Activated naive CD8-positive, alpha-beta T cell treated with anti-CD3 and anti-CD28 coated beads, Interleukin-2, amount 50 U/mL, for 24 hours (primary cell): ENCODE results near the gene ATG9B.

Source experiments
- ATAC-seq: fragments of 150-1000 bp; cut with Tn5 transposase; one replicate; pipeline ENCODE4 v1.10.0; 2021
- DNase-seq: peaks from one replicate; pipeline ENCODE4 v3.0.0; 2021
- H3K27ac Mint-ChIP-seq: one replicate; pipeline ENCODE4 v1.8.0; 2021; ENCODE audit warnings: mild to moderate bottlenecking, mixed read lengths
- H3K27me3 Mint-ChIP-seq: one replicate; pipeline ENCODE4 v1.8.0; 2021; ENCODE audit warnings: mixed read lengths
- H3K36me3 Mint-ChIP-seq: one replicate; pipeline ENCODE4 v1.8.0; 2021; ENCODE audit warnings: low read depth, mixed read lengths
- H3K4me1 Mint-ChIP-seq: one replicate; pipeline ENCODE4 v1.8.0; 2021; ENCODE audit warnings: mixed read lengths
- H3K4me3 Mint-ChIP-seq: one replicate; pipeline ENCODE4 v1.8.0; 2021; ENCODE audit warnings: mild to moderate bottlenecking, moderate library complexity, mixed read lengths
- H3K9me3 Mint-ChIP-seq: one replicate; pipeline ENCODE4 v1.8.0; 2021; ENCODE audit warnings: mixed read lengths

Gene ATG9B

DNA sequence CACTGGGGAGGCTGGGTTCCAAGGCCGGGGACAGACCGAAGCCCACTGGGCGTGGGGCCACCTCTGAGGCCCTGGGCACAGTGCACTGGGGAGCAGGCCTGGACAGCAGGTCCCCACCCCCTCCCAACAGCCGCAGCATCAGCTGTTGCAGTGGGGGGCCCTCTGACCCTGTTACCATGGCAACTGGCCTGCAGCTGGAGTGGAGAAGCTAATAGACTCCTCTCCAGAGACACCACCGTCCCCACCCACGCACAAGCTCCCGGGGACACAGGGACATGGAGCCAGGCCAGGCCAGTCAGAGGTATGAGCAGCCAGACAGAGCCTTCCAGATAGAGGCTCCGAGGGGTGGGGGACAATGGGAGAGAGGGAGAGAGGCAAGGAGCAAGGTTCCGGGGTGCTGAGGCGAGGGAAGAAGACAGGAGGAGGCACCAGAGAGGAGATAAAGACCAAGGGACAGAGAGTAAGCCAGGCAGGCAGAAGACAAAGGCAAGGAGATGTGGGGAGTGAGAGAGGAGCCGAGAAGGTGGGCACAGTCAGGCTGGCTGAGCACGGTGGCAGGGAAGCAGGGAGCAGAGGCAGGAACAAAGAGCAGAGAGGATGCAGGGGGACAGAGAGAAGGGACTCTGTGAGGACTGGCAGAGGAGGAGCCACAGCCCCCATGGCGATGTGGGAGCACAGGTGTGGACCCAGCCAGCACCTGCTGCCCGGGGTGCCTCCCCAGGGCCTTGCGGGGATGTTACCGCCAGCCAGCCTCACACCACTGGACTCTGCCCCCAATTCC lies 52.9 kb downstream of the ATG9B start:
- no peaks in the 10 kb centered on the region for H3K9me3 Mint-ChIP-seq
- H3K36me3 Mint-ChIP-seq = no peaks in the 10 kb centered on the region
- no peak overlapping the region for H3K27ac Mint-ChIP-seq
- no peak for ATAC-seq
- peaks cover 7% of the 10 kb centered on the region for H3K27me3 Mint-ChIP-seq
- no peak for DNase-seq
- peaks cover 12% of the 10 kb centered on the region for H3K4me1 Mint-ChIP-seq
- H3K4me3 Mint-ChIP-seq = no peak overlapping the region

DNA sequence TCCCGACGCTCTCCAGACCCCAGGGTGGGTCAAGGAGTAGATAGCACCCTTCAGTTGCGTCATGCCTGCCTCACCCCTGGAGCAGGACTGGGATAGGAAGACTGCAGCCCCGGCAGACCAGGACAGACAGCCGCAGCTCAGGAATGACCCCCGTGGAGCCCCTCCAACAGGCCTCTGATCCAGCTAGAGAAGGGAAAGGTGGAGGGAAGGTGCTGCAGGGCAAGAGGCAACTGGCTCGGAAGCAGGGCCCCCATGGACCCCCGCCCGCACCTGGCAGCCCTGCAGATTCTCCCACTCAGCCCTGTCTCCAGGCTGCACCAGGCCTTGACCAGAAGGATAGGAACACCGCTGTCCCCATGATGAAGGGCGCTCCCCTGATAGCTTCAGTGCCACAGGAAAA lies 53.9 kb downstream of the ATG9B start:
- no peaks in the 10 kb centered on the region for H3K36me3 Mint-ChIP-seq

DNA sequence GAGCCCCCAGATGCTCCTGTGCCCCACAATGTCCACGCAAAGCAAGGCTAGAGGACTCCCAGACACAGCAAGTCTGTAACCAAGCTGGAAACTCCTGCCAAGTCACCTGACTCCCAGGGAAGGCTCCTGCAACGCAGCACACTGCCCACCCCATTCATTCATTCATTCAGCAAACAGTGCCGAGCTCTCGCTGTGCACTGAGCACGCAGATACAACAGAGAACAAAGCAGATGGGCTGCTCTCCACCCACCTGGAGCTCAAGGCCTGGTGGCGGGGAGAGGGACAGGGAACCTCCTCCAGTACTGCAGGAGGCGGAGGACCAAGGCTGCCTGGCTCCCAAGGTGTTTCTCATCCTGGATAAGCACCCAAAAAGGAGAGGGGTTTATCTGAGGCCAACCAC lies 54.8 kb downstream of the ATG9B start:
- Mint-ChIP-seq H3K4me1 (peaks cover 3% of the 10 kb centered on the region), H3K9me3 (no peaks in the 10 kb centered on the region), H3K4me3 (no peak overlapping the region), H3K27ac (no peak overlapping the region), H3K36me3 (no peaks in the 10 kb centered on the region), H3K27me3 (no peaks in the 10 kb centered on the region)
- DNase-seq = no peak
- no peak for ATAC-seq

More for the DNA sequence above, 53.9 kb downstream of the ATG9B start:
- ATAC-seq (no peak), DNase-seq (no peak)
- Mint-ChIP-seq H3K4me3 (no peak overlapping the region), H3K27me3 (peaks cover 1% of the 10 kb centered on the region), H3K9me3 (no peaks in the 10 kb centered on the region), H3K27ac (no peak overlapping the region), H3K4me1 (peaks cover 8% of the 10 kb centered on the region)

DNA sequence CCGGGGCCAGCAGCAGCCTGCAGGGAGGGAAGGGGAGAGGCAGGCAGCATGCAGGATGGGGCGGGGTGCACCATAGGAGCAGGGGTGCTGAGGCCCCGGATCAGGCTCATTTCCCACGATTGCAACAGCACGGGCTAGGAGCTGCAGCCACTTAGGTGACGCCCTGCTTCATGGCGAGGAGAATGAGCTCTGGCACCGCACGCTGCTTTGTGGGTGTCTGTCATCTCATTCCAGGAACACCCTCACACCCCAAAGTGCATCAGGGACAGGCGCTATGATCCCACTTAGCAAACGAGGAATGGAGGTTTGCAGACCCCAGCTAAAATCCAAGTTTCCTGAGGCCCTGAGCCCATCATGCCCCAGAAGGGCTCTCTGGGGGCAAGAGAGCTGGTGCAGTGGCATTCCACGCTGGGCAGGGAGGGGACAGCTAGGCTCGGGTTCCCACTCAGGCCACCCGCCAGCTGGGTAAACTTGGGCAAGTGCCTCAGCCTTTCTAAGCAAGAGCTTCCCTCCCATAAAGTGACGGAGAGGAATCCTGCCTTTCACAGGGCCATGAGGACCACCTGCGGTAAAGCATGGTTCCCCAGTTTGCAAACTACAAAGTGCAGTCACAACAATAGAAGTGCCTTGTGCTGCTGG lies 55.4 kb downstream of the ATG9B start:
- no peaks in the 10 kb centered on the region for H3K27me3 Mint-ChIP-seq
- H3K4me3 Mint-ChIP-seq = no peak overlapping the region
- H3K27ac Mint-ChIP-seq = no peak overlapping the region
- ATAC-seq = no peak
- no peaks in the 10 kb centered on the region for H3K36me3 Mint-ChIP-seq
- H3K9me3 Mint-ChIP-seq = no peaks in the 10 kb centered on the region
- H3K4me1 Mint-ChIP-seq = no peaks in the 10 kb centered on the region
- DNase-seq = no peak

DNA sequence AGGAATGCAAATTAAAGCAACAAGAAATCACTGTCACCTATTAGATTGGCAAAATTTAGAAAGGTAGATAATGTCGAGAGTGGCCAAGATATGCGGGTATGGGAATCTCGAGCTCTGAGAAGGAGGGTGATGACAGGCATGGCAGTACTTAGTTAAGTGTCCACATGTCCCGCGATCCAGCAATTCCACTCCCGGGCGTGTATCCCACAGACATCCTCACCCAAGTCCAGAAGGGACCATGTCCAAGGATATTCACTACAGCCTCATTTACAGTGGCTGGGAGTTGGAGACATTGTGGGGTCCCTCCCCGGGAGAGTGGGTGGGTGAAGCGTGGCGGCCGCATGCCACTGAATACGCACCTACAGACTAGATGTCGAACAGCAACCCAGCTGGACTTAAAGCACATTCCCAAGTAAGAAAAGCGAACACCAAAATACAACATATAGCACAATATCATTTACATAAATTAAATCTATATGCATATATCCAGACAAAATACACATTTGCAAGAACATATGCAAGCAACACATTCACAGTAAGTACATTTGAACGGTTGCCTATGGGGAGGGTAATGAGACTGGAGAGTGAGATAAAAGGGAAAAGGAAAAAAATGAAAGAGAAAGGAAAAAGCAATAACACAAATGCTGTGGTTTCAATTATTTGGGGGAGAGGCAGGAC lies 56.1 kb downstream of the ATG9B start:
- Mint-ChIP-seq H3K4me1 (no peaks in the 10 kb centered on the region), H3K9me3 (no peaks in the 10 kb centered on the region), H3K27me3 (no peaks in the 10 kb centered on the region), H3K36me3 (no peaks in the 10 kb centered on the region), H3K4me3 (no peak overlapping the region), H3K27ac (no peak overlapping the region)
- no peak for DNase-seq
- no peak for ATAC-seq

DNA sequence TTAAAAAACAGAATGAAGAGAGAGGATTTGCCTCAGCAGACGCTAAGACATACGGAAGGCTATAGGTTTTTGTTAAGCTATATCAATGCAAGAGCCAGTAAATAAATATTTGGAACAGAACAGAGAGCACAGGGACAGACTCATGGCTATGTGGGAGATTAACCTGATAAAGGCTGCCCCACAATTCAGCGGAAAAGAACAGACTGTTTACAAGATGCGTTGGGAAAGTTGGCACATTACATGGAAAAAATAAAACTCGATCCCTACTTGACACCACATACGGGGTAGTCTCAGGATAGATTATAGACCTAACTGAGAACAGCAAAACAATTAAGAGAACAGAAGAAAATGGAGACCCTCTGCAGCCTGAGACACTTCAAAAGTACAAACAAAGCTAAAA lies 56.9 kb downstream of the ATG9B start:
- DNase-seq (no peak), ATAC-seq (no peak)
- H3K4me3 Mint-ChIP-seq = no peak overlapping the region
- H3K36me3 Mint-ChIP-seq = no peaks in the 10 kb centered on the region
- peaks cover 2% of the 10 kb centered on the region for H3K27me3 Mint-ChIP-seq
- H3K4me1 Mint-ChIP-seq = no peaks in the 10 kb centered on the region
- no peaks in the 10 kb centered on the region for H3K9me3 Mint-ChIP-seq
- H3K27ac Mint-ChIP-seq = no peak overlapping the region

DNA sequence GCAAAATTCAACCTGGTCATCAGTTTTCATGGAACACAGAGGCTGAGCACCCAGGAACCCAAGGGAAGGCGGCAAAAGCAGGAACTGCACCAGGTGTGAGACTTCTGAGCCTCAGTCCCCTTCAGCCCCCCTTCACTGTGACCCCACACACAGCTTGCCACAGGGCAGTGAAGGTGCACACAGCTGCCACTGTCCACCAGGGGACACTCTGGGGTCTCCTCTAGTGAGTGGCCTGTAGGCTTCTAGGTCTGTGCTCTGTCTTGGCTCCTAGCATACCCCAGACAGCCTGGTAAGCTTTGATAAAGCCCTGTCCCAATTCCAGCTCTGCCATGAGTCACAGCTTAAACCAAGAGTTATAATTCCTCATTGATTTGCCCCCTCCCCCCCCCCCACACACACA lies 58.3 kb downstream of the ATG9B start:
- no peak overlapping the region for H3K4me3 Mint-ChIP-seq
- no peaks in the 10 kb centered on the region for H3K4me1 Mint-ChIP-seq
- ATAC-seq (no peak), DNase-seq (no peak)
- no peak overlapping the region for H3K27ac Mint-ChIP-seq
- peaks cover 3% of the 10 kb centered on the region for H3K27me3 Mint-ChIP-seq
- H3K36me3 Mint-ChIP-seq = no peaks in the 10 kb centered on the region
- H3K9me3 Mint-ChIP-seq = no peaks in the 10 kb centered on the region

DNA sequence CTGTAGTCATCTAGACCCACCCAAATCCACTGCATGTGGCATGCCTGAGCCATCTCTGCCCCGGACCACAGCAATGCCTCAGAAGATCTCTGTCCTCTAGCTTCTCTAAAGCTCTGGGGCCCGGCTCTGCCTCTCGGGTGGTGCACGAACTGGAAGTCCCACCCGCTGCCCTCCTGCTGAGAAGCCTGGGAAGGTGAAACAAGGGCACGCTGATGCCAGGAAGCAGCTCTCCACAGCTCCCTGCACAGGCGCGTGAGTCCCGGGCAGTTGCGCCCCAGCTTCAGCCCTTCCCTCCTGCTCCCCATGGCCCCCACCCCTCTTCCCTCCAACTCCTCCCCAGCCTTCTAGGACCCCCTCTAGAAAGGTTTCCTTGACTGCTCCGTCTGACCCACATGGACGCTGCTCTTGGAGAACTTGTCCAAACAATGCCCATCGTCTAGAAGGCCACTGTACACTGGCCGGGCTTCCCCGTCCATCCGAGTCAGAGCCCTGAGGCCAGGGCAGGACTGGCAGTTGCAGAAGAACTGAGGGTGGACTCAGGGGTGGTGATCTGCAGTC lies 58.9 kb downstream of the ATG9B start:
- H3K9me3 Mint-ChIP-seq = no peaks in the 10 kb centered on the region
- DNase-seq = no peak
- no peak overlapping the region for H3K27ac Mint-ChIP-seq
- no peaks in the 10 kb centered on the region for H3K36me3 Mint-ChIP-seq
- peaks cover 10% of the 10 kb centered on the region for H3K27me3 Mint-ChIP-seq
- no peak overlapping the region for H3K4me3 Mint-ChIP-seq
- no peak for ATAC-seq
- H3K4me1 Mint-ChIP-seq = no peaks in the 10 kb centered on the region
